Mesothelial cell of epicardium (in vitro differentiated cells): ENCODE results near the gene RDH12. TPM values are rescaled to one million over a fixed set of nuclear protein-coding genes. Genes with fewer than 3 reads are reported as not detected.
A peak's percentile ranks its signal among the peaks of the same experiment; 100 is the strongest.

Experiments used
- DNase-seq, 2 experiments: peaks; one replicate each; pipeline ENCODE4 v3.0.0; 2021; ENCODE audit warnings: low spot score in 2 of 2; ENCODE audit not compliant: unreplicated experiment in 2 of 2
- H3K27ac Mint-ChIP-seq: 2 replicates; pipeline ENCODE4 v1.8.0; 2021; ENCODE audit warnings: mixed read lengths
- H3K27me3 Mint-ChIP-seq: 2 replicates; pipeline ENCODE4 v1.8.0; 2021; ENCODE audit warnings: low read depth, mixed read lengths
- H3K36me3 Mint-ChIP-seq: 2 replicates; pipeline ENCODE4 v1.8.0; 2021; ENCODE audit warnings: mixed read lengths
- H3K4me1 Mint-ChIP-seq: 2 replicates; pipeline ENCODE4 v1.8.0; 2021; ENCODE audit warnings: mixed read lengths
- H3K4me3 Mint-ChIP-seq: 2 replicates; pipeline ENCODE4 v1.8.0; 2021; ENCODE audit warnings: mild to moderate bottlenecking, moderate library complexity, mixed read lengths
- H3K9me3 Mint-ChIP-seq: 2 replicates; pipeline ENCODE4 v1.8.0; 2021; ENCODE audit warnings: mixed read lengths
- total RNA-seq: library from RNA; stranded (reverse); gene quantifications from 3 replicates; pipeline ENCODE4 v1.2.1, GENCODE V29; 2021
- TF ChIP-seq, protein P1 (sequence below): fragments of 200-600 bp; sonication (generic); IDR thresholded peaks from one replicate; pipeline ENCODE4 v1.5.0; 2021; ENCODE audit warnings: antibody characterized with exemption; ENCODE audit not compliant: unreplicated experiment

RDH12 gene
- total RNA-seq, 1 donor from 2014 or later, result not detected

DNA sequence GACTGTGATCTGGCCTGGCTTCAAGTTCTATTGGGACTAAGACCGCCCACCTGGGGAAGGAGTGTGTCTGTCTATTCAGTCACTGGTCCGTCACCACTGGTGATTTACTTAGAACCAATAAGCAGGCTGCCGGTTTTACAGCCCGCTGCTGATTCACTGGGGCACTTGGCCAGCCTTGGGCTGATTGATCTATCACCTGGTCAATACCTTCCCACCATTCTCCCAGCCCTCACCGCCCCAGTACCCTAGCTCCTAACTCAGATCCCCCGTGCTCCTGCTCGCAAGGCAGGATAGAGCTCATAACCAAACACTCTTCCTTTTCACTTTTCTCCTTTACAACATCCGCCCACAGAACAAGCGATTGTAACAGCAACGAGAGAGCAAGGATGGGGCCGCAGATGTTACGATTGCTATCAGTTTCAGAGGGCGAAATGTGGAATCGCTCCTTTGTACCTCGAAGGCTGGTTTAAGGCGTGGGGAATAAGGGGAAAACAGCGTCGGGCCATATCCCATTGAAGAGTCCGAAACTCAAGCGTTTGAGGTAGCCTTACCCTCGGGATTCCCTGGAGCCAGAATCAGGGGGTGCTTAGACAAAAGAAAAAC is 6.8 kb upstream of the RDH12 start:
- Mint-ChIP-seq H3K36me3 (peaks cover 18% of the 10 kb centered on the region), H3K4me1 (peaks cover 19% of the 10 kb centered on the region), H3K27ac (peak overlapping the region; percentile 94), H3K27me3 (no peaks in the 10 kb centered on the region), H3K9me3 (no peaks in the 10 kb centered on the region), H3K4me3 (peak overlapping the region; percentile 81)
- TF ChIP-seq, protein P1, sequence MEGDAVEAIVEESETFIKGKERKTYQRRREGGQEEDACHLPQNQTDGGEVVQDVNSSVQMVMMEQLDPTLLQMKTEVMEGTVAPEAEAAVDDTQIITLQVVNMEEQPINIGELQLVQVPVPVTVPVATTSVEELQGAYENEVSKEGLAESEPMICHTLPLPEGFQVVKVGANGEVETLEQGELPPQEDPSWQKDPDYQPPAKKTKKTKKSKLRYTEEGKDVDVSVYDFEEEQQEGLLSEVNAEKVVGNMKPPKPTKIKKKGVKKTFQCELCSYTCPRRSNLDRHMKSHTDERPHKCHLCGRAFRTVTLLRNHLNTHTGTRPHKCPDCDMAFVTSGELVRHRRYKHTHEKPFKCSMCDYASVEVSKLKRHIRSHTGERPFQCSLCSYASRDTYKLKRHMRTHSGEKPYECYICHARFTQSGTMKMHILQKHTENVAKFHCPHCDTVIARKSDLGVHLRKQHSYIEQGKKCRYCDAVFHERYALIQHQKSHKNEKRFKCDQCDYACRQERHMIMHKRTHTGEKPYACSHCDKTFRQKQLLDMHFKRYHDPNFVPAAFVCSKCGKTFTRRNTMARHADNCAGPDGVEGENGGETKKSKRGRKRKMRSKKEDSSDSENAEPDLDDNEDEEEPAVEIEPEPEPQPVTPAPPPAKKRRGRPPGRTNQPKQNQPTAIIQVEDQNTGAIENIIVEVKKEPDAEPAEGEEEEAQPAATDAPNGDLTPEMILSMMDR, result no peak
- peak in 1 of 2 experiments; percentile 51 for DNase-seq

DNA sequence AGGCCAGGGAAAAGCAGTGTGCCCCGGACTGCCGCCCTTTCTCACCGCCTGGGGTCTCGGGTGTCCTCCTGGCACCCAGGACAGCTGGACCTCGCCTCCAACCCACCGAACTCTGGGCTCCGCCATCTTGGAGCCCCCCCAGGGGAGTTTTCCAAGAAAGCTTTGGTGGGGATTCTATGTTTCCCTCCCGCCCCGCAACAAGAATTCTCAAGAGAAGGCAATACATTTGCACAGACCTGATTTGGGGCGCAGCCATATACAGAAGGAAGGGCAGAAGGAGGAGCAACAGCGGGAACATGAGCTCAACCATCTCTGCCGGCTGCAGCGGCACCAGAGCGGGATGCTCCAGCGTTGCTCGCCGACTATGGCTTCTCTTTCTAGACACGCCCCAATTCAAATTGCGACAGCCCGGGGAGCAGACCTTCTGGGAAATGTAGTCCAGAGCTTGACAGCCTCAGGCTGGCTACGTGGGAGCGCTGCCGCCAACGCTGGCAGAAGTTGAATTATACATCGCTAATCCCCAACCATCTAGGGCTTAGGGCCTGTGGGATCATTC is 6.2 kb upstream of the RDH12 start, which contains the start of gene RDH11:
Gene RDH11 (minus strand): TSS at position 371 of the 556 bp plus-strand sequence. CDS start 61 bp downstream, at position 310.
- TF ChIP-seq, protein P1, result no peak
- Mint-ChIP-seq H3K4me3 (peak within 1 kb of the TSS; percentile 81), H3K36me3 (peaks cover 14% of the 10 kb centered on the region), H3K27me3 (no peaks in the 10 kb centered on the region), H3K4me1 (peaks cover 19% of the 10 kb centered on the region), H3K27ac (peak within 1 kb of the TSS; percentile 94), H3K9me3 (no peaks in the 10 kb centered on the region)
- DNase-seq, result peak; percentile 43 to 83

DNA sequence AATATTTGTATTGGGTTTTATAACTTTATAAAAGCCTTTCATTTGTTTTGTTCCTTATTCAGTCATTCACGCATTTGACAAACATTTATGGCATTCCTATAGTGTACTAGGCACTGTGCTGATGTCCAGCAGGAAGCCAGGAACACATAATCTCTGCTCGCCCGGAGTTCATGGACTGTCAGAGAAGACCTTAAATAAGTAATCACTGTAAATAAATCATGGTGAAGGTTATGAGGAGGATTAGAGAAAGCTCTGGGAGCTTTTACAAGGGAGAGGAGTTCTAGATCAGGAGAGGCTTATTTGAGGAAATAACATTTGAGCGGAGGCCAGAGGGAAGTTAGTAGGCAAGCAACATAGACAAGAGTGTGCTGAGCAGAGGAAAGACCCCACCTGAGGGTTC is 4.7 kb upstream of the RDH12 start:
- H3K4me1 Mint-ChIP-seq, result peaks cover 19% of the 10 kb centered on the region
- no peaks in the 10 kb centered on the region for H3K27me3 Mint-ChIP-seq
- H3K27ac Mint-ChIP-seq, result no peak overlapping the region
- no peak overlapping the region for H3K4me3 Mint-ChIP-seq
- TF ChIP-seq, protein P1, result no peak
- DNase-seq, result no peak
- no peaks in the 10 kb centered on the region for H3K9me3 Mint-ChIP-seq
- H3K36me3 Mint-ChIP-seq, result peaks cover 4% of the 10 kb centered on the region

DNA sequence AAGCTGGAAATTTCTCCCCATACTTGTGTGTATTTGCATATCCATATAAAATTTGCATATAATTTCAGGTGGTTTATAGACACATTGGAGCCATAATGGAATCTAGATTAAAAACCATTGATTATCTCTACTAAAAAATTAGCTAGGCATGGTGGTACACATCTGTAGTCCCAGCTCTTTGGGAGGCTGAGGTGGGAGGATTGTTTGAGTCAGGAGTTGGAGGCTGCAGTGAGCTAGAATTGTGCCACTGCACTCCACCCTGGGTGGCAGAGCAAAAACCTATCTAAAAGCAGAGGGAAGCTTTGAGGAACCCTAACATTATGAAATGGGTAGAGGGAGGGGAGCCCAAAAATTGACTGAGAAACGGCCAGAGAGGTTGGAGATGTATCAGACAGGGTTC is 3.5 kb upstream of the RDH12 start:
- Mint-ChIP-seq H3K27ac (no peak overlapping the region), H3K4me3 (no peak overlapping the region), H3K27me3 (no peaks in the 10 kb centered on the region), H3K36me3 (no peaks in the 10 kb centered on the region), H3K9me3 (no peaks in the 10 kb centered on the region), H3K4me1 (peaks cover 14% of the 10 kb centered on the region)
- DNase-seq, result no peak
- TF ChIP-seq, protein P1, result no peak

DNA sequence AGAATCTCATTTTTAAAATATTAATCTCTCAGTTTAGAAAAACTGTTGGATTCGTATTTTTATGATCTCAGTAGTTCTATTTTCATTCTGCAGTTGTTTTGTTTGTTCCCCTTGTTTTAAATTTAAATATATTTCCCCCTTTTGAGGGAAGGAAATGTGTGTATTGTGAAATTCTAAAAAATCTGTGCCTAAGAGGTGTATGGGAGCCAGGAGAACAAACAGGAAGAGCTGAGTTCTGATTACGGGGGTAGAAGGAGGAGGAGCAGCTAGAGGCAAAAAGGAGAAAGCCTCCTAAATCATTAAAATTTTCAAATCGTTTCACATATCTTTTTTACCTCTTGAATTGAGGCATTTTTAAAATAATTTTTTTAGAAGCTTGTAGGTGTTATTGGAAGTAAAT is 2.3 kb downstream of the RDH12 start:
- TF ChIP-seq, protein P1, result no peak
- H3K9me3 Mint-ChIP-seq, result no peaks in the 10 kb centered on the region
- no peak overlapping the region for H3K4me3 Mint-ChIP-seq
- H3K27ac Mint-ChIP-seq, result no peak overlapping the region
- peaks cover 3% of the 10 kb centered on the region for H3K27me3 Mint-ChIP-seq
- H3K4me1 Mint-ChIP-seq, result no peaks in the 10 kb centered on the region
- no peak for DNase-seq
- no peaks in the 10 kb centered on the region for H3K36me3 Mint-ChIP-seq
